GM18861 (cell line): Measurements from ENCODE around the gene SDC4.

Source experiments
- ATAC-seq: cut with Tn5 transposase; IDR thresholded peaks from one replicate; pipeline ENCODE4 v1.9.1; 2021; ENCODE audit not compliant: unreplicated experiment

SDC4 gene

GRCh38 chr20:45344168-45344860 lies 3.9 kb downstream of the SDC4 start:
- ATAC-seq, result no peak

GRCh38 chr20:45343532-45344167 lies 4.6 kb downstream of the SDC4 start:
- no peak for ATAC-seq

GRCh38 chr20:45342855-45343531 lies 5.2 kb downstream of the SDC4 start:
- no peak for ATAC-seq

GRCh38 chr20:45341939-45342854 lies 6.0 kb downstream of the SDC4 start:
- ATAC-seq, result no peak

GRCh38 chr20:45341579-45341938 lies 6.7 kb downstream of the SDC4 start:
- no peak for ATAC-seq

- ATAC-seq, result no peak
These were observed 7.3 kb downstream of the SDC4 start for GRCh38 chr20:45340951-45341350.

- ATAC-seq, result no peak
These were observed 7.9 kb downstream of the SDC4 start for GRCh38 chr20:45340236-45340847.

- ATAC-seq, result no peak
These were observed 8.4 kb downstream of the SDC4 start for GRCh38 chr20:45339799-45340198.

- ATAC-seq, result no peak
These were observed 9.1 kb downstream of the SDC4 start for GRCh38 chr20:45339084-45339483.

- ATAC-seq, result no peak
These were observed 9.8 kb downstream of the SDC4 start for GRCh38 chr20:45338121-45339030.

GRCh38 chr20:45337367-45338120 lies 10.7 kb downstream of the SDC4 start:
- no peak for ATAC-seq

GRCh38 chr20:45336530-45337366 lies 11.5 kb downstream of the SDC4 start:
- no peak for ATAC-seq

GRCh38 chr20:45330476-45330875 lies 17.7 kb downstream of the SDC4 start:
- ATAC-seq, result no peak

GRCh38 chr20:45329497-45330319 lies 18.5 kb downstream of the SDC4 start:
- ATAC-seq, result no peak

GRCh38 chr20:45328451-45328850 lies 19.8 kb downstream of the SDC4 start:
- no peak for ATAC-seq

GRCh38 chr20:45325371-45325770 lies 22.9 kb downstream of the SDC4 start:
- no peak for ATAC-seq

GRCh38 chr20:45323731-45324130 lies 24.5 kb downstream of the SDC4 start:
- no peak for ATAC-seq
